Stimulated activated memory B cell treated with anti-CD40 and anti-IgM and Interleukin-4, amounts not matched to agents 10 μg/mL and 1 μg/mL and 100 μg/mL, for 72 hours (primary cell): ENCODE measurements around the gene ERBB4.
A peak's percentile ranks its signal among the peaks of the same experiment; 100 is the strongest.

Experiments used
- ATAC-seq: fragments of 150-1000 bp; cut with Tn5 transposase; 2 replicates; pipeline ENCODE4 v1.10.0; 2021
- H3K27ac Mint-ChIP-seq: one replicate; pipeline ENCODE4 v1.8.0; 2022; ENCODE audit warnings: mild to moderate bottlenecking, mixed read lengths
- H3K27me3 Mint-ChIP-seq: one replicate; pipeline ENCODE4 v1.8.0; 2022; ENCODE audit warnings: mixed read lengths
- H3K36me3 Mint-ChIP-seq: one replicate; pipeline ENCODE4 v1.8.0; 2022; ENCODE audit warnings: mixed read lengths
- H3K4me1 Mint-ChIP-seq: one replicate; pipeline ENCODE4 v1.8.0; 2022; ENCODE audit warnings: mixed read lengths
- H3K4me3 Mint-ChIP-seq: one replicate; pipeline ENCODE4 v1.8.0; 2022; ENCODE audit warnings: mild to moderate bottlenecking, moderate library complexity, mixed read lengths
- H3K9me3 Mint-ChIP-seq: one replicate; pipeline ENCODE4 v1.8.0; 2022; ENCODE audit warnings: mixed read lengths

The ERBB4 gene

GRCh38 chr2:211413746-211414145 is 1124.9 kb downstream of the ERBB4 start:
- Mint-ChIP-seq H3K36me3 (no peaks in the 10 kb centered on the region), H3K27me3 (no peaks in the 10 kb centered on the region), H3K4me3 (no peak overlapping the region), H3K9me3 (no peaks in the 10 kb centered on the region), H3K4me1 (no peaks in the 10 kb centered on the region), H3K27ac (no peak overlapping the region)
- ATAC-seq: no peak

DNA sequence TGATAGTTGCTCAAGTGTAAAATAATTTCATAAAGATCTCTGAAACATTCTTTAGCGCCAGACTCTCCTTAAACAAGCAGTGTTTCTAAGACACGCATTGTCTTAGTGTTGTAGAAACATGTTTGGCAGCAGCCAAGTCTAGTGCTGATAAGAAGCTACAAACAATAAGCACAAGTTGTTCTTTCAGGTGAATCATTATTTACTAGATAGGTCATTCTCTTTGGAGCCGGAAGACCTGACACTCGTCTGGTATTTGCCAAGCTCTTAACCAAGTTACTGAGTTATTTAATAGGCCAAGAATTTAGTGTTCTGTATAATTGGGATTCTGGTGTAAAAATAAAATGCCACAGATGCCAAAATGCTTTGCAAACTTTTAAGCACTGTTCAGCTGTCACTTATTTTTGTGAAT is 1130.1 kb downstream of the ERBB4 start:
- no peak overlapping the region for H3K27ac Mint-ChIP-seq
- no peaks in the 10 kb centered on the region for H3K27me3 Mint-ChIP-seq
- H3K36me3 Mint-ChIP-seq: no peaks in the 10 kb centered on the region
- H3K4me3 Mint-ChIP-seq: no peak overlapping the region
- no peaks in the 10 kb centered on the region for H3K9me3 Mint-ChIP-seq
- no peak for ATAC-seq
- H3K4me1 Mint-ChIP-seq: no peaks in the 10 kb centered on the region

DNA sequence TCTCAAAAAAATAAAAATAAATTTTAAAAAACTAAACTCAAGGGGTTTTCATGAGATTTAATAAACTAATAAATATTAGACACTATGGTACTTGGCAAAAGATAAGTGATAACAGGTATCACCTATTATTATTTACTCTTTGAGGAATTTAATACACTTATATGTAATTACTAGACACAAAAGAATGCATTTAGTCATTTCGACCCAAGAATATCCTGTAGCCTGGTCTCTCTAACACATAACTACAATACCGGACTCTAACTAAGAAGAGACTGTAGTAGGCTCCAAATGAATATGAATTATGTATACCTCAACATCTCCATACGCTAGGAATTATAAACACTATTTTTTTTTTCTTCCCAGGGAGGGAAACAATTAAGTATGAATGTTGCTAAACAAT is 1131.5 kb downstream of the ERBB4 start:
- Mint-ChIP-seq H3K9me3 (no peaks in the 10 kb centered on the region), H3K4me1 (no peaks in the 10 kb centered on the region), H3K4me3 (no peak overlapping the region), H3K27ac (no peak overlapping the region), H3K27me3 (no peaks in the 10 kb centered on the region), H3K36me3 (no peaks in the 10 kb centered on the region)
- no peak for ATAC-seq

DNA sequence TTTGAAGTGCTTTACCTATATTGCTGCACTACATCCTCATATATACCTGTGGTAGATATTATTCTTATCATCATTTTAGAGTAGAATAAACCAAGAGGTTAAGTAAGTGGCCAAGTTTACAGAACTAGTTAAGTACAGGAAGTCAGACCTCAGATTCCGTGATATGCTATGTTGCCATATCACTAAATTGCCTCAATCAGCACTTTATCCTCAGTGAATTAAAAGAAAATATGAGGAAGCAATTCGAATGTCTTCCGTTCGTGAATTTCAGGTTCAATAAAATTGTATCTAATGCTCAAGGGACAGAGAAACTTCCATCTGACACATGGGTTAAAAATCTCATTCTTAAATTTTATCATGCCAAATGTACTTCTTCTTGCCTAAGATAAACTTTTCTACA is 1133.6 kb downstream of the ERBB4 start:
- H3K4me1 Mint-ChIP-seq: no peaks in the 10 kb centered on the region
- H3K36me3 Mint-ChIP-seq: no peaks in the 10 kb centered on the region
- no peak overlapping the region for H3K27ac Mint-ChIP-seq
- no peak for ATAC-seq
- H3K9me3 Mint-ChIP-seq: no peaks in the 10 kb centered on the region
- no peaks in the 10 kb centered on the region for H3K27me3 Mint-ChIP-seq
- H3K4me3 Mint-ChIP-seq: no peak overlapping the region

DNA sequence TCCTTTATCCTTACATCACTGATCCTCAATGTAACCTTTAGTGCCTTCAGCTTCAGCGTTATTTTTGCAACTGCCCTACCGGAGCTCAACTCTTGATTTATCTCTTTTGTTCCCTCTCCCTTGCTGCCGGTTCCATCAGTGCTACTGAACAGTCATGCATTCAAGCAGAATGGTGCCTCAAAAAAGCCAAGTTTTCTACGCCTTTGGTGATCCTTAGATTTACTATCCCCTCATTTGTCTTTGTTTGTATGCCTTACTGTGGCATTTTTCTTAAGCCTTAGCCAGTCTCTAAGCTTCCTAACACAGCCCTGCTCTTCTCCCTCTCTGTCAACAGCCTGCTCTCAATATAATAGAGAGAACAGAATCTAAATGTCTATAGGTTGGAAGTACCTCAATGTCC is 1134.5 kb downstream of the ERBB4 start:
- Mint-ChIP-seq H3K27me3 (no peaks in the 10 kb centered on the region), H3K9me3 (no peaks in the 10 kb centered on the region), H3K4me3 (no peak overlapping the region), H3K4me1 (no peaks in the 10 kb centered on the region), H3K27ac (no peak overlapping the region), H3K36me3 (no peaks in the 10 kb centered on the region)
- no peak for ATAC-seq

GRCh38 chr2:211401328-211401727 is 1137.3 kb downstream of the ERBB4 start:
- H3K4me3 Mint-ChIP-seq: no peak overlapping the region
- no peak overlapping the region for H3K27ac Mint-ChIP-seq
- no peaks in the 10 kb centered on the region for H3K27me3 Mint-ChIP-seq
- H3K9me3 Mint-ChIP-seq: no peaks in the 10 kb centered on the region
- no peaks in the 10 kb centered on the region for H3K4me1 Mint-ChIP-seq
- no peak for ATAC-seq
- no peaks in the 10 kb centered on the region for H3K36me3 Mint-ChIP-seq

DNA sequence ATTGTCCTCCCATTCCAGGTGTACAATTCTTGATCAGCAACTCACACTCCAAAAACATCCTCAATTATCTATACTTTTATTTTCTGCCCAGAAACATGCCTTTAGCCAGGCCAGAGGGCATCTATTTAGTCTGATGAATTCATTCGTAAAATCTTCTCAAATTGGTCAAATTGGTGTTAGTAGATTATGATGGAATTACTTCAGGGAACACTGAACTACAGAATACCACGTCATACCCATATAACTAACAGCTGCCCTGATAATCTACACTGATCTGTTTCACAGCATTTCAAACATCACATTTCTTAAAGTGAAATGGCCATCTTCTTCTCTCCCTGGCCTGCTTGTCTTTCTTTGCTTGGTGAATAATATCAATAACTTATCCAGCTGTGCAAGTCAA is 1140.8 kb downstream of the ERBB4 start:
- Mint-ChIP-seq H3K9me3 (no peaks in the 10 kb centered on the region), H3K4me1 (no peaks in the 10 kb centered on the region), H3K27ac (no peak overlapping the region), H3K27me3 (no peaks in the 10 kb centered on the region), H3K4me3 (no peak overlapping the region), H3K36me3 (no peaks in the 10 kb centered on the region)
- no peak for ATAC-seq

- ATAC-seq: no peak
- Mint-ChIP-seq H3K27ac (no peak overlapping the region), H3K9me3 (no peaks in the 10 kb centered on the region), H3K27me3 (no peaks in the 10 kb centered on the region), H3K4me1 (no peaks in the 10 kb centered on the region), H3K4me3 (no peak overlapping the region), H3K36me3 (no peaks in the 10 kb centered on the region)
These were observed 1141.8 kb downstream of the ERBB4 start for GRCh38 chr2:211396815-211397214.

- no peak overlapping the region for H3K27ac Mint-ChIP-seq
- H3K36me3 Mint-ChIP-seq: no peaks in the 10 kb centered on the region
- ATAC-seq: no peak
- H3K4me1 Mint-ChIP-seq: no peaks in the 10 kb centered on the region
- H3K27me3 Mint-ChIP-seq: no peaks in the 10 kb centered on the region
- H3K9me3 Mint-ChIP-seq: no peaks in the 10 kb centered on the region
- no peak overlapping the region for H3K4me3 Mint-ChIP-seq
These were observed 1147.4 kb downstream of the ERBB4 start for GRCh38 chr2:211391189-211391567.

DNA sequence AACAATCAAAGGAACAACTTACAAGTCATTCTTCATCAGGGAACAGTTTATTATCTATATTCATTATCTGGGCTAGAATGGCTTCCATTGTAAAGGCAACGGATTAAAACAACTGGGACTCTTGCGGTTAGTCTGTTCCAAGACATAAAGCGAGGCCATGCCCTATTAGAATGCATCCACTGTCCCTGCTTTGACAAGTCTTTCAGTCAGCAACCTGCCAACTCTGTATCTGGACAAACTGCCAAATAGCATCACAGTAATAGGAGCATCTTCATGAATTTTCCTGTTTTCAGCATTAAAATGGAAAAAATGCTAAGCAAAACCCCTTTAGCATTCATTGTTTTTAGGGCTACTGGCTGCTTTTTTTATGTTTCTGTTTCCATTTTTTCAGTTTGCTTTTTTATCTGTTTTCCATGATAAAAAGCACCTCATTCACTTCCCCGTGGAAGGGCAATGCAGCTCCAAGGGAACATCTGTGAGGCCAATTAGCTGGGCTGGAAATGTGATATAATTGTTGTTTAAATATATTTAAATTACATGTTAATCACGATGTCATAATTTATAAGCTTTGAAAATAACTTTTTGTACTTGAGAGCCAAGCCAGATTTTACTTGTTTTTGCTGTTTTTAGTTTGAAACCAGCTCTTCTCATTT is 1147.9 kb downstream of the ERBB4 start:
- ATAC-seq: no peak
- no peaks in the 10 kb centered on the region for H3K27me3 Mint-ChIP-seq
- no peak overlapping the region for H3K27ac Mint-ChIP-seq
- no peaks in the 10 kb centered on the region for H3K36me3 Mint-ChIP-seq
- H3K4me3 Mint-ChIP-seq: no peak overlapping the region
- H3K9me3 Mint-ChIP-seq: no peaks in the 10 kb centered on the region
- no peaks in the 10 kb centered on the region for H3K4me1 Mint-ChIP-seq

GRCh38 chr2:211387734-211388133 is 1150.9 kb downstream of the ERBB4 start:
- ATAC-seq: no peak
- H3K27ac Mint-ChIP-seq: no peak overlapping the region
- H3K36me3 Mint-ChIP-seq: no peaks in the 10 kb centered on the region
- no peaks in the 10 kb centered on the region for H3K27me3 Mint-ChIP-seq
- no peaks in the 10 kb centered on the region for H3K4me1 Mint-ChIP-seq
- no peaks in the 10 kb centered on the region for H3K9me3 Mint-ChIP-seq
- H3K4me3 Mint-ChIP-seq: no peak overlapping the region

DNA sequence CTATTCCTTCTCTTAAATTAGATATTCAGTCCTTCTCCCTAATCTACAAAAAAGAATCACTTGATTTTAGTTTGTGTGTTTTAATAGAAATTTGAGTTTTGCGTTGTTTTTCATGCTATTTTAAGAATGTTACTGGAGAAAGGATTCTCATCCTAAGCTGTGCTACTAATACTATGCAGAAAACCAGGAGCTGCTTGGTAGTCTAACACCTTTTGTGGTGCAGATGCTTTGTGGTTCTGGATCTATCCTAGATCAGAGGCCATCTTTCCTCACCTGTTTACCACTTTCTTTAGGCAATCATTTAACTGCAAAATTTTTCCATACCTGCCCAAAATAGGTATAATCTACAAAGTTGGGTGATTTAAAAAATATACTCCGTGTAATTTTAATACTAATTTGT is 1158.6 kb downstream of the ERBB4 start:
- ATAC-seq: no peak
- no peaks in the 10 kb centered on the region for H3K4me1 Mint-ChIP-seq
- H3K4me3 Mint-ChIP-seq: no peak overlapping the region
- no peak overlapping the region for H3K27ac Mint-ChIP-seq
- H3K9me3 Mint-ChIP-seq: no peaks in the 10 kb centered on the region
- H3K36me3 Mint-ChIP-seq: no peaks in the 10 kb centered on the region
- no peaks in the 10 kb centered on the region for H3K27me3 Mint-ChIP-seq

- Mint-ChIP-seq H3K36me3 (no peaks in the 10 kb centered on the region), H3K27ac (no peak overlapping the region), H3K27me3 (no peaks in the 10 kb centered on the region), H3K9me3 (no peaks in the 10 kb centered on the region), H3K4me1 (no peaks in the 10 kb centered on the region), H3K4me3 (no peak overlapping the region)
- no peak for ATAC-seq
These were observed 1162.2 kb downstream of the ERBB4 start for GRCh38 chr2:211376410-211376809.

DNA sequence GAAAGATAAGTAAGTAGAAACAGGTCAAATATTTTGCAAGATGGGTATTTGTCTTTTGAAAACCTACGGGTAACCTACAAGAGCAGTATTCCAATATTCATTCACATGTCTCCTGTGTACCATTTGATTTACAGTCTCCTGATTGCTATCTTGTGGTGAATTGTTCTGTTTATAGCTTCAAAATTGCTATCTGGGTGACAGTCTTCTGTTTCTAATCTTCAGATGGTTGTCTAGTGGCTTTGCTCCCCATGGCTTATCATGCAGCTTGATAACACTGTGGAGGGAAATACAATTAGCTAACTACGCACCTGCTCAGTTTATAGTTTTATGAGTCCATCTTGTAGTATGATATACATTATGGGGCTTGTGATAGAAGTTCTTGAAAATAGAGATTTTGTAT is 1165.4 kb downstream of the ERBB4 start:
- Mint-ChIP-seq H3K27me3 (no peaks in the 10 kb centered on the region), H3K27ac (no peak overlapping the region), H3K4me3 (no peak overlapping the region), H3K4me1 (no peaks in the 10 kb centered on the region), H3K9me3 (no peaks in the 10 kb centered on the region), H3K36me3 (no peaks in the 10 kb centered on the region)
- ATAC-seq: no peak

GRCh38 chr2:211371465-211371864 is 1167.1 kb downstream of the ERBB4 start:
- no peak overlapping the region for H3K4me3 Mint-ChIP-seq
- no peaks in the 10 kb centered on the region for H3K27me3 Mint-ChIP-seq
- no peak for ATAC-seq
- no peak overlapping the region for H3K27ac Mint-ChIP-seq
- no peaks in the 10 kb centered on the region for H3K9me3 Mint-ChIP-seq
- H3K4me1 Mint-ChIP-seq: no peaks in the 10 kb centered on the region
- no peaks in the 10 kb centered on the region for H3K36me3 Mint-ChIP-seq

DNA sequence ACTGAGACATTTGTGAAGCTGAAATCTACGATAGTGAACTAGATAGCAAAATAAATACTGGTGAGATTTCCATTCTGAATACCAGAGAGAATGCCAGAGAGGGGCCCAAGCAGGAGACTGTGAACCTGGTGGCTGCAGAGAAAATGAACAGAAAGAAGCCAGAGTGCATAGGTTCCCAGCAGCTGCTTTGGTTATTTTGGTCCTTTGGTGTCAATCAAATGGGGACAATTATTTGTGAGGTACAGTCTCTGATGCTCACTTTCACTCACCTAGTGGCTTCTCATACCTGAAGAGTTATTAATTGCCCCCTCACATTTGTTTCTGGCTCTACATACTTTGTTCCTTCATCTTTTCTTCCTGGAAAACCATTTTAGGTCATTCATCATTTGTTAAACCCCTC is 1170.1 kb downstream of the ERBB4 start:
- no peak for ATAC-seq

GRCh38 chr2:211367711-211368110 is 1170.9 kb downstream of the ERBB4 start:
- peaks cover 5% of the 10 kb centered on the region for H3K9me3 Mint-ChIP-seq
- no peak overlapping the region for H3K27ac Mint-ChIP-seq
- H3K4me3 Mint-ChIP-seq: no peak overlapping the region
- H3K36me3 Mint-ChIP-seq: no peaks in the 10 kb centered on the region
- H3K27me3 Mint-ChIP-seq: no peaks in the 10 kb centered on the region
- no peaks in the 10 kb centered on the region for H3K4me1 Mint-ChIP-seq
- ATAC-seq: peak; percentile 83

More for the DNA sequence above, 1170.1 kb downstream of the ERBB4 start:
- Mint-ChIP-seq H3K4me3 (no peak overlapping the region), H3K4me1 (no peaks in the 10 kb centered on the region), H3K9me3 (peaks cover 5% of the 10 kb centered on the region), H3K27ac (no peak overlapping the region), H3K36me3 (no peaks in the 10 kb centered on the region), H3K27me3 (no peaks in the 10 kb centered on the region)
